A673 (cell line): Measurements from ENCODE around the gene LIN54. TPM values are rescaled to one million over a fixed set of nuclear protein-coding genes. Genes with fewer than 3 reads are reported as not detected.
"Not testable (repeated sequence)": the region's sequence is repeated elsewhere in the genome, so short reads cannot be mapped to it uniquely, and the experiment has no call there.

Experiments used
- BruUV-seq: library from RNA; stranded (reverse); fragments of 400-500 nt; replicated peaks from 2 replicates; lab custom pipeline; 2021; lab: Mats Ljungman, UMichigan
- CTCF ChIA-PET: fragments of 300-600 bp; sonication (Branson Sonifier 250); formaldehyde crosslinking; loops from one replicate; lab custom pipeline; 2022; ENCODE audit warnings: antibody characterized with exemption; lab: Charles Lee
- POLR2A ChIA-PET: fragments of 300-600 bp; sonication (Branson Sonifier 250); formaldehyde crosslinking; loops from one replicate; lab custom pipeline; 2022; ENCODE audit warnings: antibody characterized with exemption; ENCODE audit not compliant: low non-redundant PET; lab: Charles Lee
- DNase-seq: peaks from one replicate; pipeline ENCODE4 v3.0.0-alpha.2; 2015; ENCODE audit warnings: low spot score
- H3K27ac ChIP-seq: fragments of 200-600 bp; sonication (generic); 2 replicates; pipeline ENCODE4 v1.5.1; 2016; ENCODE audit warnings: mixed run types, low read depth, mild to moderate bottlenecking, mixed read lengths, antibody characterized with exemption, low read length; ENCODE audit not compliant: poor library complexity, severe bottlenecking
- H3K27me3 ChIP-seq: fragments of 200-600 bp; sonication (generic); replicated peaks from 2 replicates; pipeline ENCODE4 v1.6.1; 2017; ENCODE audit warnings: mixed run types, low read depth, mild to moderate bottlenecking, mixed read lengths, antibody characterized with exemption, low read length; ENCODE audit not compliant: insufficient read depth, poor library complexity
- H3K36me3 ChIP-seq: fragments of 200-600 bp; sonication (generic); 2 replicates; pipeline ENCODE4 v1.6.1; 2016; ENCODE audit warnings: mixed run types, mild to moderate bottlenecking, mixed read lengths, antibody characterized with exemption, low read length; ENCODE audit not compliant: insufficient read depth, poor library complexity, severe bottlenecking
- H3K4me1 ChIP-seq: fragments of 200-600 bp; sonication (generic); 2 replicates; pipeline ENCODE4 v1.6.1; 2017; ENCODE audit warnings: mixed run types, mild to moderate bottlenecking, mixed read lengths, antibody characterized with exemption, low read length; ENCODE audit not compliant: insufficient read depth, poor library complexity, severe bottlenecking
- H3K4me3 ChIP-seq: fragments of 200-600 bp; sonication (generic); 2 replicates; pipeline ENCODE4 v1.5.1; 2016; ENCODE audit warnings: low read depth, mixed run types, mild to moderate bottlenecking, mixed read lengths, low read length; ENCODE audit not compliant: poor library complexity, severe bottlenecking
- H3K9me3 ChIP-seq: fragments of 200-600 bp; sonication (generic); 2 replicates; pipeline ENCODE4 v1.6.1; 2016; ENCODE audit warnings: mixed run types, low read depth, mild to moderate bottlenecking, mixed read lengths, antibody characterized with exemption, low read length; ENCODE audit not compliant: poor library complexity, severe bottlenecking
- CTCF ChIP-seq: fragments of 300-800, 200-600 bp; sonication (generic); conservative IDR thresholded peaks from 2 replicates; pipeline ENCODE4 v1.5.1; 2017; ENCODE audit warnings: low read depth, mild to moderate bottlenecking, antibody characterized with exemption, low read length, moderate library complexity, mixed read lengths
- EZH2 ChIP-seq: fragments of 200-600 bp; sonication (generic); IDR thresholded peaks from 2 replicates; pipeline ENCODE4 v1.6.1; 2017; ENCODE audit warnings: borderline replicate concordance, low read depth, mild to moderate bottlenecking, mixed read lengths, antibody characterized with exemption, low read length; ENCODE audit not compliant: poor library complexity, severe bottlenecking
- intact Hi-C: fragments of 100-400 bp; cut with micrococcal nuclease; formaldehyde crosslinking; loops from one replicate; pipeline ENCODE4 v1.10.0; 2022; ENCODE audit not compliant: unreplicated experiment
- total RNA-seq: library from RNA; stranded (reverse); gene quantifications from 2 replicates; pipeline ENCODE4 v1.2.3, GENCODE V29; 2021

LIN54 gene
- total RNA-seq, 1 experiment from 2014 or later = 16.0 TPM

DNA sequence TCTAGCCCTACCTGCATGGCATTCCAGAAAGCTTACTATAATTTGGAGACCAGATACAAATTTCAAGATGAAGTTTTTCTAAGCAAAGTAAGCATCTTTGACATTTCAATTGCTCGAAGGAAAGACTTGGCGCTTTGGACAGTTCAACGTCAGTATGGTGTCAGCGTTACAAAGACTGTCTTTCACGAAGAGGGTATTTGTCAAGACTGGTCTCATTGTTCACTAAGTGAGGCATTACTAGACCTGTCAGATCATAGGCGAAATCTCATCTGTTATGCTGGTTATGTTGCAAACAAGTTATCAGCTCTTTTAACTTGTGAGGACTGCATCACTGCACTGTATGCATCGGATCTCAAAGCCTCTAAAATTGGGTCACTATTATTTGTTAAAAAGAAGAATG is 92.5 kb downstream of the LIN54 start:
- ChIA-PET CTCF (no interaction called here), POLR2A (interaction anchor here (0.7 kb wide), 1 partner anchor 95 kb away, joined by 3 read pairs; no protein-coding TSS in a partner anchor)
- no peak overlapping the region for H3K27ac ChIP-seq
- intact Hi-C loops = no loop called here
- H3K4me1 ChIP-seq = no peaks in the 10 kb centered on the region
- no peaks in the 10 kb centered on the region for H3K36me3 ChIP-seq
- no peaks in the 10 kb centered on the region for H3K27me3 ChIP-seq
- H3K4me3 ChIP-seq = no peak overlapping the region
- no TSS peak for BruUV-seq
- TF ChIP-seq CTCF = no peak
- TF ChIP-seq EZH2 = no peak
- DNase-seq = no peak
- H3K9me3 ChIP-seq = no peaks in the 10 kb centered on the region

GRCh38 chr4:82913968-82914367 is 96.7 kb downstream of the LIN54 start:
- H3K9me3 ChIP-seq, intact Hi-C loops, DNase-seq, BruUV-seq, POLR2A ChIA-PET, H3K4me3 ChIP-seq, H3K27me3 ChIP-seq, CTCF ChIA-PET, H3K27ac ChIP-seq, H3K4me1 ChIP-seq, H3K36me3 ChIP-seq: not testable (repeated sequence)

DNA sequence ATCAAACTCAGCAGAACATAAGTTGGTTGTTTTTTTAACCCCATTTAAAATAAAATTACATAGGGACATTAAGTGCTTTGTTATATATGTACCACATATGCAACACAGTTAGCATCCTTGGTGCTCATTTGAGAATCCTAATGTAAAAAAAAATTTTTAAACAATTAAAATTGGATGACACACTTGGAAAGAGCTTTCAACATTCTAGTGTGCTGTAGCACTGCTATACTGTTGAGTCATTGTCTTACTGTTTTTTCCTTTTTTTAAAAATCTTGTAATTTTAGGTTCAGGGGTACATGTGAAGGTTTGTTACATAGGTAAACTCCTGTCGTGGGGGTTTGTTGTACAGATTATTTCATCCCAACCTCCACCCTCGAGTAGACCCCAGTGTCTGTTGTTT is 97.3 kb downstream of the LIN54 start:
- Histone ChIP-seq H3K4me1 (no peaks in the 10 kb centered on the region), H3K36me3 (no peaks in the 10 kb centered on the region), H3K9me3 (no peaks in the 10 kb centered on the region), H3K27me3 (no peaks in the 10 kb centered on the region), H3K27ac (no peak overlapping the region), H3K4me3 (no peak overlapping the region)
- ChIA-PET CTCF (no interaction called here), POLR2A (no interaction called here)
- BruUV-seq = no TSS peak
- DNase-seq = no peak
- intact Hi-C loops = no loop called here
- no peak for TF ChIP-seq CTCF

DNA sequence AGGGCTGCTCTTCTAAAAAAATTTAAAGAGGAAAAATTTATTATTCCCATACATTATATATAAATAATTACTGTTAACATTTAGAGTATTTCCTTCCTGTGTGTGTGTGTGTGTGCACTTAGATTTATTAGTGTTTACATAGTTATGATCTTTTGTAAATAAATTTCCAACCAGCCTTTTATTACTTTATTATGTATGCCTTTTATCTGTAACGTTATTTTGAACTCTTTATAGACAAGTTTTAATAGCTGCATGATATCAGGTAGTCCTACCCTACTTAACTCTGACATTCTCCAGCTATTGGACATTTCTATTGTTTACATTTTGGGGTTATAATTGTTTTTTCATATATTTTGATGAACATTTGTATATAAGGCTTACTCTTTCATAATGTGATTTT is 101.3 kb downstream of the LIN54 start:
- POLR2A ChIA-PET = no interaction called here
- no peak overlapping the region for H3K4me3 ChIP-seq
- H3K36me3 ChIP-seq = no peaks in the 10 kb centered on the region
- no TSS peak for BruUV-seq
- intact Hi-C loops = no loop called here
- TF ChIP-seq EZH2 (no peak), CTCF (no peak)
- H3K27me3 ChIP-seq = no peaks in the 10 kb centered on the region
- H3K27ac ChIP-seq = no peak overlapping the region
- H3K9me3 ChIP-seq = no peaks in the 10 kb centered on the region
- DNase-seq = no peak
- CTCF ChIA-PET = no interaction called here
- no peaks in the 10 kb centered on the region for H3K4me1 ChIP-seq
